H9 (cell line): ENCODE measurements around the gene NR1H4. TPM values are rescaled to one million over a fixed set of nuclear protein-coding genes. Genes with fewer than 3 reads are reported as not detected.

Experiments
- DNase-seq: peaks from one replicate; pipeline ENCODE4 v3.0.0-alpha.2; 2017
- H2AFZ ChIP-seq: one replicate; pipeline ENCODE4 v1.6.1; 2013; ENCODE audit warnings: mild to moderate bottlenecking, low read length, control low read depth, moderate library complexity
- H2AK5ac ChIP-seq: 2 replicates; pipeline ENCODE4 v1.6.1; 2013; ENCODE audit warnings: low read length, control low read depth, mixed read lengths; ENCODE audit not compliant: insufficient read length
- H2BK120ac ChIP-seq: one replicate; pipeline ENCODE4 v1.6.1; 2013; ENCODE audit warnings: low read depth, mild to moderate bottlenecking, low read length, control low read depth, inconsistent platforms; ENCODE audit not compliant: poor library complexity, severe bottlenecking
- H2BK12ac ChIP-seq: 2 replicates; pipeline ENCODE4 v1.6.1; 2013; ENCODE audit warnings: low read length, control low read depth, mixed read lengths, low read depth; ENCODE audit not compliant: insufficient read length
- H2BK15ac ChIP-seq: 2 replicates; pipeline ENCODE4 v1.6.1; 2013; ENCODE audit warnings: low read depth, low read length, control low read depth
- H2BK20ac ChIP-seq: one replicate; pipeline ENCODE4 v1.6.1; 2013; ENCODE audit warnings: low read depth, mild to moderate bottlenecking, low read length, control low read depth, inconsistent platforms; ENCODE audit not compliant: poor library complexity, severe bottlenecking
- H2BK5ac ChIP-seq: 2 replicates; pipeline ENCODE4 v1.6.1; 2013; ENCODE audit warnings: low read length, control low read depth, mixed read lengths; ENCODE audit not compliant: insufficient read length
- H3K14ac ChIP-seq: 2 replicates; pipeline ENCODE4 v1.6.1; 2013; ENCODE audit warnings: low read length, control low read depth; ENCODE audit not compliant: insufficient read depth
- H3K18ac ChIP-seq: 2 replicates; pipeline ENCODE4 v1.6.1; 2013; ENCODE audit warnings: low read depth, mild to moderate bottlenecking, mixed read lengths, low read length, control low read depth; ENCODE audit not compliant: insufficient read length
- H3K23ac ChIP-seq: 2 replicates; pipeline ENCODE4 v1.6.1; 2013; ENCODE audit warnings: low read length, control low read depth, mixed read lengths, low read depth; ENCODE audit not compliant: insufficient read length
- H3K23me2 ChIP-seq: 2 replicates; pipeline ENCODE4 v1.6.1; 2013; ENCODE audit warnings: low read depth, mild to moderate bottlenecking, mixed read lengths, low read length, control low read depth; ENCODE audit not compliant: insufficient read length, poor library complexity, severe bottlenecking
- H3K27ac ChIP-seq: 2 replicates; pipeline ENCODE4 v1.5.1; 2013; ENCODE audit warnings: low read length, control low read depth, mixed read lengths, low read depth; ENCODE audit not compliant: insufficient read length
- H3K27me3 ChIP-seq: 2 replicates; pipeline ENCODE4 v1.6.1; 2013; ENCODE audit warnings: low read length, control low read depth, inconsistent platforms; ENCODE audit not compliant: insufficient read depth
- H3K4ac ChIP-seq: 2 replicates; pipeline ENCODE4 v1.6.1; 2013; ENCODE audit warnings: low read depth, mild to moderate bottlenecking, control low read depth, inconsistent platforms, low read length, moderate library complexity
- H3K4me1 ChIP-seq: 2 replicates; pipeline ENCODE4 v1.6.1; 2013; ENCODE audit warnings: low read length, control low read depth, inconsistent platforms; ENCODE audit not compliant: insufficient read depth
- H3K4me2 ChIP-seq: 2 replicates; pipeline ENCODE4 v1.6.1; 2013; ENCODE audit warnings: low read length, control low read depth, mixed read lengths; ENCODE audit not compliant: insufficient read length, insufficient read depth
- H3K56ac ChIP-seq: 2 replicates; pipeline ENCODE4 v1.6.1; 2013; ENCODE audit warnings: low read depth, mild to moderate bottlenecking, mixed read lengths, low read length, control low read depth; ENCODE audit not compliant: insufficient read length
- H3K79me1 ChIP-seq: 2 replicates; pipeline ENCODE4 v1.6.1; 2013; ENCODE audit warnings: low read depth, mild to moderate bottlenecking, moderate library complexity, low read length, control low read depth, inconsistent platforms; ENCODE audit not compliant: insufficient read depth, poor library complexity, severe bottlenecking
- H3K79me2 ChIP-seq: 2 replicates; pipeline ENCODE4 v1.6.1; 2013; ENCODE audit warnings: low read length, control low read depth, inconsistent platforms; ENCODE audit not compliant: insufficient read depth
- H3K9ac ChIP-seq: 2 replicates; pipeline ENCODE4 v1.6.1; 2013; ENCODE audit warnings: low read length, control low read depth, mixed read lengths; ENCODE audit not compliant: insufficient read length; ENCODE audit errors: extremely low read depth
- H3K9me3 ChIP-seq: one replicate; pipeline ENCODE4 v1.6.1; 2013; ENCODE audit warnings: low read depth, low read length, inconsistent platforms; ENCODE audit not compliant: control insufficient read depth
- H3T11ph ChIP-seq: one replicate; pipeline ENCODE4 v1.6.1; 2013; ENCODE audit warnings: mild to moderate bottlenecking, low read length, control low read depth, inconsistent platforms
- H4K20me1 ChIP-seq: one replicate; pipeline ENCODE4 v1.6.1; 2013; ENCODE audit not compliant: control insufficient read depth, insufficient read length, insufficient read depth
- H4K5ac ChIP-seq: 2 replicates; pipeline ENCODE4 v1.6.1; 2013; ENCODE audit warnings: low read depth, mild to moderate bottlenecking, mixed read lengths, low read length, control low read depth; ENCODE audit not compliant: insufficient read length
- H4K8ac ChIP-seq: replicated peaks from 2 replicates; pipeline ENCODE4 v1.6.1; 2013; ENCODE audit warnings: low read length, control low read depth, mixed read lengths, low read depth; ENCODE audit not compliant: insufficient read length
- H4K91ac ChIP-seq: 2 replicates; pipeline ENCODE4 v1.6.1; 2013; ENCODE audit warnings: low read depth, mild to moderate bottlenecking, moderate library complexity, mixed read lengths, low read length, control low read depth; ENCODE audit not compliant: insufficient read length
- H3K27ac Mint-ChIP-seq, 3 experiments: 2 replicates in 2 of 3; 3 replicates in 1 of 3; pipeline ENCODE4 v1.8.0; 2020 to 2021; ENCODE audit warnings: mixed read lengths in 3 of 3, mild to moderate bottlenecking in 1 of 3, moderate library complexity in 1 of 3
- H3K27me3 Mint-ChIP-seq: 2 replicates; pipeline ENCODE4 v1.8.0; 2021; ENCODE audit warnings: low read depth, mild to moderate bottlenecking, moderate library complexity, mixed read lengths
- H3K36me3 Mint-ChIP-seq, 3 experiments: 2 replicates in 2 of 3; 3 replicates in 1 of 3; pipeline ENCODE4 v1.8.0; 2020 to 2021; ENCODE audit warnings: low read depth in 3 of 3, mixed read lengths in 3 of 3; ENCODE audit not compliant: insufficient read depth in 1 of 3
- H3K4me1 Mint-ChIP-seq, 2 experiments: 2 replicates each; pipeline ENCODE4 v1.8.0; 2020; ENCODE audit warnings: mixed read lengths in 2 of 2
- H3K4me3 Mint-ChIP-seq, 2 experiments: 2 replicates in 1 of 2; 3 replicates in 1 of 2; pipeline ENCODE4 v1.8.0; 2020 to 2021; ENCODE audit warnings: mild to moderate bottlenecking in 2 of 2, mixed read lengths in 2 of 2, moderate library complexity in 1 of 2
- H3K9me3 Mint-ChIP-seq, 2 experiments: 2 replicates in 1 of 2; 3 replicates in 1 of 2; pipeline ENCODE4 v1.8.0; 2020; ENCODE audit warnings: mild to moderate bottlenecking in 2 of 2, mixed read lengths in 2 of 2, moderate library complexity in 1 of 2
- total RNA-seq: library from RNA; stranded (reverse); gene quantifications from 2 replicates; pipeline ENCODE4 v1.2.1, GENCODE V29; 2021
- TF ChIP-seq, protein P1 (sequence below): fragments of 200-600 bp; sonication (generic); conservative IDR thresholded peaks from 3 replicates; pipeline ENCODE4 v1.8.0; 2021; ENCODE audit warnings: antibody characterized with exemption, mild to moderate bottlenecking

NR1H4 gene
- total RNA-seq, 1 experiment from 2014 or later: not detected

DNA sequence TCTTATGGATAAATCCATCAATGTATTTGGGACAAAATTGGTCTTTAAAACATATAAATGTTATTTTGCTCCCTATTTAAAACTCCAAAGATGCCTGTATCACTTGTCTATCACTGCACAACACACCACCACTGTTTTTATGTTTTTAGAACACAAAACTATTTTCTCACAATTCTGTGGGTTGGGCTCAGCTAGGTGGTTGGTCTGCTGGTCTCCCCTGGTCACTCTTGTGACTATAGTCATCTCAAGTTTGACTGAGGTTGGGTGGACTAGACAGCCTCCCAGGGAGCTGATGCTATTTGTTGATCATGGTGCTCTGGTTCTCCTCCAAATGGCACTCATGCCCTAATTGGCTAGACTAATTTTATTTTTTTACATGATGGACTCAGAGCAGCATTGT lies 39.5 kb upstream of the NR1H4 start:
- H2AFZ ChIP-seq: no peak overlapping the region
- no peaks in the 10 kb centered on the region for H4K20me1 ChIP-seq
- H3K23ac ChIP-seq: no peak overlapping the region
- no peak overlapping the region for H2BK12ac ChIP-seq
- H3K4ac ChIP-seq: no peak overlapping the region
- no peaks in the 10 kb centered on the region; a peak in 2 of 7 replicates for H3K36me3 Mint-ChIP-seq
- no peak overlapping the region for H3K9ac ChIP-seq
- TF ChIP-seq, protein P1, sequence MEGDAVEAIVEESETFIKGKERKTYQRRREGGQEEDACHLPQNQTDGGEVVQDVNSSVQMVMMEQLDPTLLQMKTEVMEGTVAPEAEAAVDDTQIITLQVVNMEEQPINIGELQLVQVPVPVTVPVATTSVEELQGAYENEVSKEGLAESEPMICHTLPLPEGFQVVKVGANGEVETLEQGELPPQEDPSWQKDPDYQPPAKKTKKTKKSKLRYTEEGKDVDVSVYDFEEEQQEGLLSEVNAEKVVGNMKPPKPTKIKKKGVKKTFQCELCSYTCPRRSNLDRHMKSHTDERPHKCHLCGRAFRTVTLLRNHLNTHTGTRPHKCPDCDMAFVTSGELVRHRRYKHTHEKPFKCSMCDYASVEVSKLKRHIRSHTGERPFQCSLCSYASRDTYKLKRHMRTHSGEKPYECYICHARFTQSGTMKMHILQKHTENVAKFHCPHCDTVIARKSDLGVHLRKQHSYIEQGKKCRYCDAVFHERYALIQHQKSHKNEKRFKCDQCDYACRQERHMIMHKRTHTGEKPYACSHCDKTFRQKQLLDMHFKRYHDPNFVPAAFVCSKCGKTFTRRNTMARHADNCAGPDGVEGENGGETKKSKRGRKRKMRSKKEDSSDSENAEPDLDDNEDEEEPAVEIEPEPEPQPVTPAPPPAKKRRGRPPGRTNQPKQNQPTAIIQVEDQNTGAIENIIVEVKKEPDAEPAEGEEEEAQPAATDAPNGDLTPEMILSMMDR: no peak
- no peaks in the 10 kb centered on the region for H3K27me3 Mint-ChIP-seq
- no peak overlapping the region for H4K5ac ChIP-seq
- no peak overlapping the region for H2BK120ac ChIP-seq
- no peak overlapping the region for H3K56ac ChIP-seq
- H3K4me3 Mint-ChIP-seq: no peak overlapping the region
- H2BK15ac ChIP-seq: no peak overlapping the region
- no peaks in the 10 kb centered on the region for H3K23me2 ChIP-seq
- H3K27me3 ChIP-seq: no peaks in the 10 kb centered on the region
- no peak overlapping the region for H3K18ac ChIP-seq
- no peaks in the 10 kb centered on the region for H3K4me1 ChIP-seq
- H3K9me3 Mint-ChIP-seq: peaks cover 0 to 2% of the 10 kb centered on the region in 2 experiments; a peak in 3 of 5 replicates
- H4K8ac ChIP-seq: no peak overlapping the region
- H2BK5ac ChIP-seq: no peak overlapping the region
- no peak overlapping the region for H3K4me2 ChIP-seq
- DNase-seq: no peak
- no peak overlapping the region; a peak in 1 of 7 replicates for H3K27ac Mint-ChIP-seq
- H2BK20ac ChIP-seq: no peak overlapping the region
- H3K27ac ChIP-seq: no peak overlapping the region
- H3K14ac ChIP-seq: no peak overlapping the region
- no peaks in the 10 kb centered on the region for H3K79me2 ChIP-seq
- H3K9me3 ChIP-seq: no peaks in the 10 kb centered on the region
- no peak overlapping the region for H4K91ac ChIP-seq
- no peaks in the 10 kb centered on the region for H3K4me1 Mint-ChIP-seq
- no peak overlapping the region for H2AK5ac ChIP-seq
- H3K79me1 ChIP-seq: no peaks in the 10 kb centered on the region
- H3T11ph ChIP-seq: no peak overlapping the region
